ENCODE results near the gene KRT4.

The KRT4 gene

GRCh38 chr12:52757449-52758176, 56.3 kb downstream of the KRT4 start:
- DNase-seq (ENCODE audit: insufficient read length, low spot score) (no peak), FAIRE-seq (no peak)

Measured in HTR-8/SVneo (cell line).